GM23338 (cell line): ENCODE measurements around the gene BTBD18. TPM values are rescaled to one million over a fixed set of nuclear protein-coding genes. Genes with fewer than 3 reads are reported as not detected.
"Not testable (repeated sequence)": the region's sequence is repeated elsewhere in the genome, so short reads cannot be mapped to it uniquely, and the experiment has no call there.

Experiments used
- ATAC-seq: fragments of 200-7000 bp; cut with Tn5 transposase; 3 replicates; pipeline ENCODE4 v1.9.1; 2020
- DNase-seq: peaks from one replicate; pipeline ENCODE4 v3.0.0-alpha.2; 2015; ENCODE audit warnings: low spot score
- H2AFZ ChIP-seq: fragments of 200-600 bp; sonication (generic); 2 replicates; pipeline ENCODE4 v1.8.0; 2016; ENCODE audit warnings: antibody characterized with exemption, mild to moderate bottlenecking, moderate library complexity
- H3F3A ChIP-seq: fragments of 200-600 bp; sonication (generic); replicated peaks from 2 replicates; pipeline ENCODE4 v1.8.0; 2017; ENCODE audit warnings: antibody characterized with exemption, mixed run types, low read depth
- H3K27ac ChIP-seq: fragments of 200-600 bp; sonication (generic); 2 replicates; pipeline ENCODE4 v1.6.1; 2016; ENCODE audit warnings: low read depth
- H3K27me3 ChIP-seq: fragments of 200-600 bp; sonication (generic); 2 replicates; pipeline ENCODE4 v1.8.0; 2016; ENCODE audit warnings: mild to moderate bottlenecking, mixed run types, moderate library complexity; ENCODE audit not compliant: insufficient read depth
- H3K36me3 ChIP-seq: fragments of 200-600 bp; sonication (generic); 2 replicates; pipeline ENCODE4 v1.8.0; 2016; ENCODE audit warnings: mild to moderate bottlenecking; ENCODE audit not compliant: insufficient read depth
- H3K4me1 ChIP-seq: fragments of 200-600 bp; sonication (generic); 2 replicates; pipeline ENCODE4 v1.8.0; 2016; ENCODE audit warnings: mild to moderate bottlenecking, moderate library complexity; ENCODE audit not compliant: insufficient read depth
- H3K4me2 ChIP-seq: fragments of 200-600 bp; sonication (generic); 2 replicates; pipeline ENCODE4 v1.7.1; 2017; ENCODE audit warnings: mixed run types
- H3K4me3 ChIP-seq: fragments of 200-600 bp; sonication (generic); 2 replicates; pipeline ENCODE4 v1.6.1; 2016; ENCODE audit warnings: mixed run types
- H3K79me2 ChIP-seq: fragments of 200-600 bp; sonication (generic); replicated peaks from 2 replicates; pipeline ENCODE4 v1.8.0; 2017; ENCODE audit warnings: mild to moderate bottlenecking; ENCODE audit not compliant: insufficient read depth
- H3K9me2 ChIP-seq: fragments of 200-600 bp; sonication (generic); 2 replicates; pipeline ENCODE4 v1.8.0; 2017; ENCODE audit not compliant: insufficient read depth
- H4K20me1 ChIP-seq: fragments of 200-600 bp; sonication (generic); replicated peaks from 2 replicates; pipeline ENCODE4 v1.8.0; 2017; ENCODE audit warnings: mild to moderate bottlenecking; ENCODE audit not compliant: insufficient read depth
- H3K27ac Mint-ChIP-seq: 2 replicates; pipeline ENCODE4 v1.8.0; 2020; ENCODE audit warnings: inconsistent platforms, mild to moderate bottlenecking, moderate library complexity, mixed read lengths
- H3K27me3 Mint-ChIP-seq: 3 replicates; pipeline ENCODE4 v1.8.0; 2022; ENCODE audit warnings: low read depth, mild to moderate bottlenecking, moderate library complexity, mixed read lengths, inconsistent platforms; ENCODE audit not compliant: insufficient read depth, poor library complexity
- H3K36me3 Mint-ChIP-seq: 3 replicates; pipeline ENCODE4 v1.8.0; 2021; ENCODE audit warnings: low read depth, mild to moderate bottlenecking, inconsistent platforms, moderate library complexity, mixed read lengths
- H3K4me1 Mint-ChIP-seq: 3 replicates; pipeline ENCODE4 v1.8.0; 2020; ENCODE audit warnings: mild to moderate bottlenecking, inconsistent platforms, mixed read lengths
- H3K4me3 Mint-ChIP-seq: 3 replicates; pipeline ENCODE4 v1.8.0; 2021; ENCODE audit warnings: moderate library complexity, mild to moderate bottlenecking, inconsistent platforms, mixed read lengths
- H3K9me3 Mint-ChIP-seq: 3 replicates; pipeline ENCODE4 v1.8.0; 2020; ENCODE audit warnings: moderate library complexity, mild to moderate bottlenecking, inconsistent platforms, mixed read lengths
- EZH2phosphoT487 ChIP-seq: fragments of 200-600 bp; sonication (generic); IDR thresholded peaks from one replicate; pipeline ENCODE4 v1.8.1; 2018; ENCODE audit warnings: antibody characterized with exemption; ENCODE audit not compliant: unreplicated experiment
- ZNF114 ChIP-seq: fragments of 250-450 bp; sonication (Bioruptor Pico); IDR thresholded peaks from 2 replicates; pipeline ENCODE4 v1.5.0; 2020; ENCODE audit warnings: mild to moderate bottlenecking, moderate library complexity
- ZNF462 ChIP-seq: fragments of 250-450 bp; sonication (Bioruptor Pico); IDR thresholded peaks from 2 replicates; pipeline ENCODE4 v1.5.0; 2020; ENCODE audit warnings: mild to moderate bottlenecking, moderate library complexity
- polyA plus RNA-seq: library from polyadenylated mRNA; unstranded; fragments of >200 nt; fragmentation: Nextera tagmentation; extraction: Ambion mirVana; gene quantifications from 2 replicates; pipeline ENCODE4 v1.2.1, GENCODE V29; 2016
- total RNA-seq: library from RNA; depleted of rRNA; stranded (reverse); fragments of >200 nt; shearing (Covaris generic); gene quantifications from 2 replicates; pipeline ENCODE4 v1.2.3, GENCODE V29; 2014
- TF ChIP-seq, protein P1 (sequence below), 2 experiments: fragments of 200-600 bp in 1 of 2; sonication (generic) in 1 of 2; conservative IDR thresholded peaks; 2 replicates each; pipeline versions ENCODE4 v1.5.1 to v1.6.1; 2016 to 2017; ENCODE audit warnings: antibody characterized with exemption in 2 of 2, low read depth in 2 of 2, mild to moderate bottlenecking in 2 of 2, moderate library complexity in 1 of 2

BTBD18 gene
- total and polyA plus RNA-seq, 2 experiments from 2014 or later, result 0.29 TPM; not detected in 1

DNA sequence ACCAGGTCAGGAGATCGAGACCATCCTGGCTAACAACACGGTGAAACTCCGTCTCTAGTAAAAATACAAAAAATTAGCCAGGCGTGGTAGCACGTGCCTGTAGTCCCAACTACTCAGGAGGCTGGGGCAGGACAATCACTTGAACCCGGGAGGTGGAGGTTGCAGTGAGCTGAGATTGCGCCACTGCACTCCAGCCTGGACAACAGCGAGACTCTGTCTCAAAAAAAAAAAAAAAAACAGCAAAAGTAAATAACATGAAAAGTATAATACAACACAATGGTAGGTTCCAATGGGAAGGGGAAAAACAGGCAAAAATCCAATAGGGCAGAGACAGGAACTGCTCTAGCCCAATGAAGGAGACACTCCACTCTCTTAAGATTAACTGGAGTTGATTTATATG lies 46.2 kb downstream of the BTBD18 start:
- H3K27ac Mint-ChIP-seq, H3K4me3 Mint-ChIP-seq, H3K27ac ChIP-seq, H3K9me3 Mint-ChIP-seq, ATAC-seq, H3K4me1 ChIP-seq, H3K4me2 ChIP-seq, H2AFZ ChIP-seq, H3K27me3 Mint-ChIP-seq, DNase-seq, H3K27me3 ChIP-seq, H3K9me2 ChIP-seq, H4K20me1 ChIP-seq, H3K4me3 ChIP-seq, H3K4me1 Mint-ChIP-seq: not testable (repeated sequence)
- H3K36me3 ChIP-seq, result peaks cover 15% of the 10 kb centered on the region
- H3F3A ChIP-seq, result peaks cover 17% of the 10 kb centered on the region
- peaks cover 22% of the 10 kb centered on the region for H3K79me2 ChIP-seq
- peaks cover 40% of the 10 kb centered on the region for H3K36me3 Mint-ChIP-seq

DNA sequence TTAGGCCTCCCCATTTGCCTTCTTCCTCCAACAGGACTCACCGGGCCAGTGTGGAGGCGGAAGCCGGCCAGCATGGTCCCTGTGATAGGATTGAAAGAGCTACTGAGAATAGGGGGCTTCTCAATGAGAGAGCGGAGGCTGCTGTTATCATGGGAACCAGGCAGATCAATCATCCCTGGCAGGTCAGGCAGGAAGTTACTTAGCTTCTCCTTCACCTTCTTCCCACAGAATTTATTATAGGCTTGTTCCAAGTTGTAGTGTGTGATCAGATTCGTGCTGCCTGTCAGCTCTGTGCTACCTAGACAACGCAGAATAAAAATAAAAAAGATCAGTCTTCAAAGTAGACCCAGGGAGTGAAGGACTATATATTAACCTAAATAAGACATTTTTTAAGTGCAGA lies 46.7 kb downstream of the BTBD18 start:
- no peak overlapping the region for H3K27ac Mint-ChIP-seq
- H3K36me3 Mint-ChIP-seq, result peaks cover 43% of the 10 kb centered on the region

More for the DNA sequence above, 46.7 kb downstream of the BTBD18 start:
- Histone ChIP-seq H3K79me2 (peaks cover 20% of the 10 kb centered on the region), H4K20me1 (peaks cover 4% of the 10 kb centered on the region), H3K4me1 (no peaks in the 10 kb centered on the region), H3K36me3 (peaks cover 16% of the 10 kb centered on the region), H3K9me2 (no peaks in the 10 kb centered on the region), H3F3A (peaks cover 17% of the 10 kb centered on the region), H3K27ac (no peak overlapping the region), H3K27me3 (no peaks in the 10 kb centered on the region), H3K4me2 (no peak overlapping the region), H3K4me3 (no peak overlapping the region), H2AFZ (no peak overlapping the region)
- Mint-ChIP-seq H3K9me3 (no peaks in the 10 kb centered on the region), H3K27me3 (peaks cover 5% of the 10 kb centered on the region), H3K4me1 (no peaks in the 10 kb centered on the region; the same call in 2 of the 3 replicates), H3K4me3 (no peak overlapping the region)
- ATAC-seq (no peak), DNase-seq (no peak)
- TF ChIP-seq, protein P1, sequence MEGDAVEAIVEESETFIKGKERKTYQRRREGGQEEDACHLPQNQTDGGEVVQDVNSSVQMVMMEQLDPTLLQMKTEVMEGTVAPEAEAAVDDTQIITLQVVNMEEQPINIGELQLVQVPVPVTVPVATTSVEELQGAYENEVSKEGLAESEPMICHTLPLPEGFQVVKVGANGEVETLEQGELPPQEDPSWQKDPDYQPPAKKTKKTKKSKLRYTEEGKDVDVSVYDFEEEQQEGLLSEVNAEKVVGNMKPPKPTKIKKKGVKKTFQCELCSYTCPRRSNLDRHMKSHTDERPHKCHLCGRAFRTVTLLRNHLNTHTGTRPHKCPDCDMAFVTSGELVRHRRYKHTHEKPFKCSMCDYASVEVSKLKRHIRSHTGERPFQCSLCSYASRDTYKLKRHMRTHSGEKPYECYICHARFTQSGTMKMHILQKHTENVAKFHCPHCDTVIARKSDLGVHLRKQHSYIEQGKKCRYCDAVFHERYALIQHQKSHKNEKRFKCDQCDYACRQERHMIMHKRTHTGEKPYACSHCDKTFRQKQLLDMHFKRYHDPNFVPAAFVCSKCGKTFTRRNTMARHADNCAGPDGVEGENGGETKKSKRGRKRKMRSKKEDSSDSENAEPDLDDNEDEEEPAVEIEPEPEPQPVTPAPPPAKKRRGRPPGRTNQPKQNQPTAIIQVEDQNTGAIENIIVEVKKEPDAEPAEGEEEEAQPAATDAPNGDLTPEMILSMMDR (conservative IDR thresholded peaks at IDR 0.05; ENCODE audit: low read depth in 2 of 2), result no peak
- TF ChIP-seq EZH2phosphoT487 (no peak), ZNF114 (no peak), ZNF462 (CRISPR knock-in tag) (no peak)
